ENCODE measurements around the gene DFFB.
"Not testable (repeated sequence)": the region's sequence is repeated elsewhere in the genome, so short reads cannot be mapped to it uniquely, and the experiment has no call there.

Gene DFFB, protein sequence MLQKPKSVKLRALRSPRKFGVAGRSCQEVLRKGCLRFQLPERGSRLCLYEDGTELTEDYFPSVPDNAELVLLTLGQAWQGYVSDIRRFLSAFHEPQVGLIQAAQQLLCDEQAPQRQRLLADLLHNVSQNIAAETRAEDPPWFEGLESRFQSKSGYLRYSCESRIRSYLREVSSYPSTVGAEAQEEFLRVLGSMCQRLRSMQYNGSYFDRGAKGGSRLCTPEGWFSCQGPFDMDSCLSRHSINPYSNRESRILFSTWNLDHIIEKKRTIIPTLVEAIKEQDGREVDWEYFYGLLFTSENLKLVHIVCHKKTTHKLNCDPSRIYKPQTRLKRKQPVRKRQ

DNA sequence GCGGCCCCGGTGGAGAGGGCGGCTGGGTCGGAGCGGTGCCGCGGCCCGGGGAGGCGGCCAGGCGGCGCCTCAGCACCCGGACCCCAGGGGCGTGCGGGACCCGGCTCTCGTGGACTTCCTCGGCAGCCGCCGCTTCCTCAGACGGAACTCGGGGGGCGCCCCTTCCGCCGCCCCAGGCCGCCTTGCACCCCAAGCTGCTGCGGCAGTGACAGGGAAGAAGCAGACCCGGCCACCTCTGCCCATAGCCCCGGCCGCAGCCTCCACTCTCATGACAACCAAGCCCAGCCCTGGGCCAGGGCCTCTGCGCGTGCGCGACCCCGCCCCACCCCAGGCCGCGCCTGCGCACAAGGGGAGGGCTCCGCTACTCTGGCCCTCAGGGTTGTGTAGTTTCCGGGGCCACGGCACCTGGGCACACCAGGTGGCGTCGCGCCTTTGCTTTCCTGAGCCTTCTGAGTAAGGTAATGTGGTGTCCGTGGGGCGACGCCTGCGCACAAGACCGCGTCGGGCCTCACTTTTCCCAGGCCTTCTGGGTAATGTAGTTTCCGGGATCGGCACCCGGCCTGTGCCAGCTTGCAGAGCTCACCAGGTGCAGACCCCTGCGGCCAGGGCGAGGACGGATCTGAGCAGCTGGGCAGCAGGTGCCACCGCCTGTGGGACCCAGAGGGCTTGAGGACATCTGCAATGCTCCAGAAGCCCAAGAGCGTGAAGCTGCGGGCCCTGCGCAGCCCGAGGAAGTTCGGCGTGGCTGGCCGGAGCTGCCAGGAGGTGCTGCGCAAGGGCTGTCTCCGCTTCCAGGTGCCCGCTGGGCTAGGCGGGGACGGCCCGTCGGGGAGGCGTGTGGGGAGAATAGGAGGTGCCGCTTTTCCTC is at the start of gene DFFB, which contains the start of gene CEP104:
Gene DFFB, plus strand, starts transcription at position 554 of the 868 bp plus-strand sequence. Its CDS starts 128 bp downstream, at position 682.
Gene CEP104, minus strand, starts transcription at position 289 of the 868 bp plus-strand sequence. CDS start 4,804 bp downstream, outside the sequence.
- peak; percentile 99 for DNase-seq

- no peak for DNase-seq
These were observed 49.5 kb upstream of the DFFB start for GRCh38 chr1:3807769-3808168.

GRCh38 chr1:3809680-3810079 is 47.6 kb upstream of the DFFB start:
- DNase-seq, result no peak

- DNase-seq, result not testable (repeated sequence)
These were observed 47.0 kb upstream of the DFFB start for GRCh38 chr1:3810149-3810761.

- DNase-seq, result no peak
These were observed 45.7 kb upstream of the DFFB start for GRCh38 chr1:3811595-3811911.

GRCh38 chr1:3814065-3814464 is 43.2 kb upstream of the DFFB start:
- DNase-seq, result no peak

DNA sequence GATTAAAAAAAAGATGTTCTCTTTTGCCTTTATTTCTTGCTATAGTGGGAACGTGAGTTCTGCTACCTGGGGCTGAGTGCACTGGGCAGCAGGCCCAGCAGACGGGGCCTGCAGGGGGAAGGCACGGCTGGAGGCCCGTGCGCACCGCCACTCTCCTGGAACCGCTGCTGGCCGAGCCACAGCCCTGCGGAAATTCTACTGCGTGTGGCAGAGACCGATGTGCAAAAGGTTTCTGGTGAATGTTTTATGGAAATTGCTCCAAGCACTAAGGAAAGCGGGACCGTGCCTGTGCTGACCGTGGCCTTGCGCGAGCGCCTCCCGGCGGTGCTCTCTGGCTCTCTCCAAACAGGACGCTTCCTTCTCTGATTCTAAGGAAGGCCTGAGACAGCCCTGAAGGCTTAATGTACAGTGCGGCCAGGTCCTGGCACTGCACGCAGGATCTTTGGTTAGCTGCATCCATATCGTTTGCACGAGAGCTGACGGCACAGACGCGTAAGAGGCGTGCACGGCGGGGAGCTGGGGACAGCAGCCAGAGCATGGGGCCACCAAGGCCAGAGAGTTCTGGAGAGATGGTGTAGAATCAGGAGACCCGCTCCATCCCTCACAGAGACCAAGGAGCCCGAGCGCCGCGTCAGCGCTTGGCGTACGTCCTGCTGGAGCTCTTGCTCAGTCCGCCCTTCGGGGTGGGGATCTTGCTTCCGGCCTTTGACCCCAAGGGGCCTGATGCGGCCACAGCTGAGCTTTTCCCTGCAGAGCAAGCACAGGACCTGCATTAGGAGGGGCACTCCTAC is 42.3 kb upstream of the DFFB start:
- DNase-seq, result no peak

- no peak for DNase-seq
These were observed 40.7 kb upstream of the DFFB start for GRCh38 chr1:3816331-3817137.

DNA sequence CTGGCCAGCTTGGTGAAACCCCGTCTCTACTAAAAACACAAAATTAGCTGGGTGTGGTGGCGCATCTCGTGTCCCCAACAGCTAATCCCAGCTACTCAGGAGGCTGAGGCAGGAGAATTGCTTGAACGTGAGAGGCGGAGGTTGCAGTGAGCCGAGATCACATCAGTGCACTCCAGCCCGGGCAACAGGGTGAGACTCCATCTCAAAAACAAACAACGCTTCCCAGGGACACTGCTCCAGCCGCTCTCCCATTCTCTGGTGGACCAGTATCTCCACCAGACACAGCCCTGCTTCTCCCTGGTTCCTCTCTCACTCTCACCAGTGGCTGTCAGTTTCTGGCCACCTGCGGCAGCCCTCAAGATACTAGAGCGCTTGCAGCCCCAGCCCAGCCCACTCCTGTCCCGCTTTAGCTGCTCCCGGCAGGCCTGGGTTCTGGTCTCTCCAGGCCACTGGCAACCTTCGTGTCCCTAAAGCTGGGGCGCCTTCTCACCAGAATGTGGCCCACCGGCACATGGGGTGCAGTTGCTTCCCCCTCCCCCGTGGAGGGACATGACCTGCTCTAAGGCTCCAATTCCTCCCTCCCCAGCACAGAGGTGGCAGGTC is 40.0 kb upstream of the DFFB start:
- DNase-seq, result no peak

DNA sequence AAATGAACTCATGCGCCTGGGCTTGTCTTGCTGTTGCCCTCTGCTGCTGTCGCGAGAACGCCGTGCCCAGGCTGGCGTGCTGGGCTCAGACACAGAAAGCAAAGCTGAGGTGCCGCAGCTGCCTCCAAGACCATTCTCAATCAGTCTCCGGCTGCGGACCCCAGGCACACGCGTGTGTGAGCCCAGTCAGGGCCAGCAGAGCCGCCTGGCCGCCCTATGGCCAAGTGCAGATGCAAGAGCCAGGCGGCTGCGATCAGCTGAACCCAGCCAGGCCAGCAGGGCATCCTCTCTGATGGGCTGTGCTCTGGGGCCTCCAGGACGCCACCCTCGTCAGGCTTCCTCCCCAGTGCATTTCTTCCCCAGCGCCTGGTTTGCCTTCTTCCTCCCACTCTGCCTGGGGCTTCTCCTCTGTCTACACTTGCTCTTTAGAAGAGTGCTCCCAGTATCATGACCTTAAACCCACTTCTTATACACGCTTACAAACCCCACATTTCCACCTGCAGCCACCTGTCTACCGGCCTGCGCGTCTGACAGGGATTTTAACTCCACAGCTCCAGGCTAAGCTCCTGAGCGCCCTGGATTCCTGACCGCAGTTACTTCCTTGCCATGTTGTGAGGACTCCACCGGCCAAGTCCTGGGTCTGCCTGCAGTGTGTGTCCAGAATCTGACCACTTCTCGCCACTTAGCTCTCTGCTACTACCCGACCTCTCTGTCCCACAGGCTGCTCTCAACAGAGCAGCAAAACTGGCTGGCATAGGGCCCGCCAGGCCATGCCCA is 39.3 kb upstream of the DFFB start:
- no peak for DNase-seq

- no peak for DNase-seq
These were observed 37.5 kb upstream of the DFFB start for GRCh38 chr1:3819771-3820200.

GRCh38 chr1:3820316-3820715 is 37.0 kb upstream of the DFFB start:
- DNase-seq, result no peak

- DNase-seq, result peak; percentile 79
These were observed 36.3 kb upstream of the DFFB start for GRCh38 chr1:3821004-3821403.

DNA sequence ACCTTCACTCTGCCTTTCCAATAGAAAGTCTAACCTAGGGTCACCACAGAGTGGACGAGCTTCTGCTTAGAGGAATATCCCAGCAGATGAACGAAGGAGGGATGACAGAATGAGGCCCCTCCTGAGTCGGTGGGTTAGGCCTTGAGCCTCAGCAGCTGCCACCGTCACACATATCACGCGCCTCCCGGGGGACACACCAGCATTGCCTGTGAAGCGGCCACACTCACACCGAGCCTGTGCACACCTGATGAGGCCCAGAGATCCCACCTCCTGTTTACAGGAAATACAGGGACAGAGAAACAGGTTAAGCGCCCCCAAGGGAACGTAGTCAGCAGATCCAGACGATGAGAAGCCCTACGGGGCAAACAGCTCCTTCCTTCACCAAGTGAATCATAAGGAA is 35.8 kb upstream of the DFFB start:
- peak; percentile 72 for DNase-seq

DNA sequence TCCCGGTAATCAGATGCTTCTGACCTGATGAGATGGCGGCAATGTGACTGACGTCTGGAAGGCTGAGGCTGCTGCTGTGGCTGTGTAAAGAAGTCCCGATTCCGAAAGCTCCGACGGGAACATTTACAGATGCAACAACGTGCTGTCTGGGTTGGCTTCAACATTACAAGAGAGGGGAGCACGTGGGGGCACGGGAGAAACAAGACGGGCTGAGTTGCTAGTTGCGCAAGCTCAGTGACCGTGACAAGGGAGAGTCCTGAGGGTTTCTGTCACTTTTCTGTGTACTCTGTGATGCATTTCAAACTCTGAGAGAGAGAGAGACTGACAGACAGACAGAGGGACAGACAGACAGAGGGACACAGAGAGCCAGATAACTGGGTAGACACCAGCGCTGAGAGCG is 35.4 kb upstream of the DFFB start:
- no peak for DNase-seq

DNA sequence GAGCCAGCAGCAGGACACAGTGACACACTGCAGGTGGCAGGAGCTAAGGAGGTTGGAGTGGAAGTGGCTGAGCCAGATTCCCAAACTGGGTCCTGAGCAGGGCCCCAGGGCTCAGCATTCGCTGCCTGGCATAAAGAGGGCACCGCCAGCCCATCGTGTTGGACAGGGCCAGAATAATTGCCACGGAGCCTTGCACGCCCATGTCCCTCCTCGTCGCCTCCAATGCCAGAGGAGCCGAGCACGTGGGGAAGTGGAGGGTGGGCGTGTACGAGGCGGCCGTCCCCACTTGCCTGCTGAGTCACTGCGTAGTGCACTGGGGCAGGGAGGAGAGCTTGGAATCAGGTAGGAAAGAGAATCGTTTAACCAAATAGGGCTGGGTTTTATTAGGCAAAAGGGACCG is 34.9 kb upstream of the DFFB start:
- DNase-seq, result no peak

DNA sequence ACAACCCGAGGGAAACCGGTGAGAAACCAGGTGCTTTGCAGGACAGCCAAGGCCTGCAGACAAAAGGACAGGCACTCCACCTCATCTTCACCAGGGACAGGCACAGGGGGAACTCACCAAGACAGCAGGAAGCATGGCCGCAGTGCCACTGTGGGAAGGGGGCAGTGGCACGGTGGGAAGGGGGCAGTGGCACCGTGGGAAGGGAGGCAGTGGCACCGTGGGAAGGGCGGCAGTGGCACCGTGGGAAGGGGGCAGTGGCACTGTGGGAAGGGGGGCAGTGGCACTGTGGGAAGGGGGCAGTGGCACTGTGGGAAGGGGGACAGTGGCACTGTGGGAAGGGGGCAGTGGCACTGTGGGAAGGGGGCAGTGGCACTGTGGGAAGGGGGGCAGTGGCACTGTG is 32.6 kb upstream of the DFFB start:
- DNase-seq, result no peak

GRCh38 chr1:3825356-3825755 is 31.9 kb upstream of the DFFB start:
- DNase-seq, result no peak

DNA sequence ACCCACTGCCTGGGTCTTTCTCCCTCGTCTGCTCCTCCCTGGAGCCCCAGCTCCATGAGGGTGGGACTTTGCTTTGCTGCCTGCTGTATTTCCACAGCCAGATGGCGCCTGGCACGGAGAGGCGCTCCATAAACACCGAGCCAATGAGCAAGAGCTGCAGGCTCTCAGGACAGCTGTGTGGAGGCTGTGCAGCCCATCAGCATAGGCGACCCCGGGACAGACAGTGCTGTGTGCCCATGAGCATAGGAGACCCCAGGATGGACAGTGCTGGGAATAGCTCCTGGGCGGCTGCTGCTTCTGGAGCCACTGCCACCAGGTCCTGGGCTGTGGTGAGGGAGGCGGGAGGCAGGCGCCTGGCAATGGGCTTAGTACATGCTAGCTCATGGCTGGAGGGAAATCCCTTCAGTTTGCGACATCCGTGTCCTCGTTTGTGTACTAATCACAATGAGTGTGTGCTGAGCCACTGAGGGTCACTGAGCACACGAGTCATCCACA is 29.4 kb upstream of the DFFB start:
- DNase-seq, result peak; percentile 66

DNA sequence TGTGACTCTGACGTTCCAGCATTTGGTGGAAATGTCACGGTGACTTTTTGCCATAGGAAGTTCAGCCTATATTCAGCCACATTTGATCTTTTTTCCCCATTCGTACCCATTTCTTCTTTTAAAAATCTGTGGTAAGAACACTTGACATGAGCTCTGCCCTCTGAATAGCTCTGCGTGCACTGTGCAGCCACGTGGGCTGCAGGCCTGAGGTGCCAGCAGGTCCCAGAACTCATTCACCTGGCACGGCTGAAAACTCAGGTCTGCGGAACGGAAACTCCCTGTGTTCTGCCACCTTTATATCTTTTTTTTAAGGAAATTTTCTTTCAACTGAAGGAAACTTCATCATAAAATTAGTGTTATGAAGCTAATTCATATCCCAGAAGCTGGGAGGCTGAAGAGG is 28.9 kb upstream of the DFFB start:
- no peak for DNase-seq

- DNase-seq, result no peak
These were observed 25.6 kb upstream of the DFFB start for GRCh38 chr1:3831689-3832088.

Data from NCI-H82 (cell line).